GM12878 (cell line): ENCODE data around the gene LBH. TPM values are rescaled to one million over a fixed set of nuclear protein-coding genes. Genes with fewer than 3 reads are reported as not detected.

ENCODE experiments used
- ATAC-seq: fragments of 200-7000 bp; cut with Tn5 transposase; 3 replicates; pipeline ENCODE4 v1.9.1; 2020; ENCODE audit warnings: mild to moderate bottlenecking, moderate library complexity
- BruUV-seq: library from RNA; stranded (reverse); fragments of 400-500 nt; replicated peaks from 2 replicates; lab custom pipeline; 2021; lab: Mats Ljungman, UMichigan
- CTCF ChIA-PET: fragments of 300-600 bp; sonication (Branson Sonifier 250); formaldehyde crosslinking; extraction: SDS; loops from one replicate; lab custom pipeline; 2021; ENCODE audit warnings: inconsistent platforms; lab: Yijun Ruan, JAX
- POLR2A ChIA-PET: fragments of 350-600 bp; formaldehyde crosslinking; extraction: SDS; loops from one replicate; lab custom pipeline; 2021; ENCODE audit warnings: inconsistent platforms; lab: Charles Lee
- RAD21 ChIA-PET: fragments of 300-600 bp; sonication (Branson Sonifier 250); formaldehyde crosslinking; loops from one replicate; lab custom pipeline; 2023; ENCODE audit warnings: antibody characterized with exemption; ENCODE audit not compliant: unreplicated experiment; lab: Charles Lee
- SMC1A ChIA-PET: fragments of 300-600 bp; sonication (Branson Sonifier 250); formaldehyde crosslinking; loops from one replicate; lab custom pipeline; 2023; ENCODE audit not compliant: unreplicated experiment, uncharacterized antibody; lab: Charles Lee
- DNase-seq: peaks from one replicate; pipeline ENCODE4 v3.0.0-alpha.2; 2011; ENCODE audit warnings: low read depth, low spot score
- FAIRE-seq: peaks from 3 replicates; lab custom pipeline; 2011; peaks lifted over from hg19 to GRCh38; lab: Jason Lieb, UNC
- H2AFZ ChIP-seq: 2 replicates; pipeline ENCODE4 v1.6.0; 2011; ENCODE audit warnings: low read depth, low read length, control low read depth; ENCODE audit not compliant: control insufficient read depth
- H3K27ac ChIP-seq: 2 replicates; pipeline ENCODE4 v1.5.1; 2011; ENCODE audit warnings: control low read depth; ENCODE audit not compliant: control insufficient read depth, insufficient read depth
- H3K27me3 ChIP-seq, 2 experiments: replicated peaks in 1 of 2; 2 replicates each; pipeline versions ENCODE4 v1.6.0 to v1.6.1; 2011; ENCODE audit warnings: low read length in 1 of 2; ENCODE audit not compliant: control insufficient read depth in 2 of 2, insufficient read depth in 2 of 2
- H3K36me3 ChIP-seq, 2 experiments: 2 replicates each; pipeline ENCODE4 v1.5.1; 2011; ENCODE audit warnings: low read length in 1 of 2; ENCODE audit not compliant: control insufficient read depth in 2 of 2, insufficient read depth in 2 of 2
- H3K4me1 ChIP-seq: 2 replicates; pipeline ENCODE4 v1.6.1; 2011; ENCODE audit warnings: mild to moderate bottlenecking, low read length, moderate library complexity, mixed read lengths; ENCODE audit not compliant: control insufficient read depth, insufficient read depth
- H3K4me2 ChIP-seq: 2 replicates; pipeline ENCODE4 v1.6.0; 2011; ENCODE audit warnings: control low read depth; ENCODE audit not compliant: control insufficient read depth, insufficient read depth
- H3K4me3 ChIP-seq: fragments of 200-600 bp; sonication (generic); 2 replicates; pipeline ENCODE4 v1.5.1; 2016
- H3K79me2 ChIP-seq: 2 replicates; pipeline ENCODE4 v1.6.0; 2011; ENCODE audit warnings: low read length; ENCODE audit not compliant: control insufficient read depth, insufficient read depth
- H3K9ac ChIP-seq: 2 replicates; pipeline ENCODE4 v1.8.0; 2011; ENCODE audit warnings: low read length, control low read depth, mixed read lengths; ENCODE audit not compliant: control insufficient read depth, insufficient read depth
- H3K9me3 ChIP-seq: replicated peaks from 3 replicates; pipeline ENCODE4 v1.5.1; 2011; ENCODE audit warnings: mild to moderate bottlenecking, low read length; ENCODE audit not compliant: control insufficient read depth, insufficient read depth
- H4K20me1 ChIP-seq: 2 replicates; pipeline ENCODE4 v1.6.0; 2011; ENCODE audit not compliant: control insufficient read depth, insufficient read depth
- BACH1 ChIP-seq: fragments of 450-650 bp; IDR thresholded peaks from 2 replicates; pipeline ENCODE4 v1.6.1; 2017; ENCODE audit warnings: mild to moderate bottlenecking, borderline replicate concordance
- CBX5 ChIP-seq: sonication (generic); IDR thresholded peaks from 2 replicates; pipeline ENCODE4 v1.6.1; 2016; ENCODE audit warnings: low read depth, moderate library complexity, mild to moderate bottlenecking, inconsistent platforms
- STAT3 ChIP-seq: IDR thresholded peaks from 2 replicates; pipeline ENCODE4 v1.6.1; 2011; ENCODE audit warnings: low read depth, low read length, improper control_type of control experiment
- WGBS: methylation state at CpG from one replicate; pipeline ENCODE4 v1.1.6; 2016; ENCODE audit warnings: low lambda C conversion rate; ENCODE audit not compliant: insufficient replicate concordance, insufficient coverage; ENCODE audit errors: missing lambda C conversion rate; 5-methylcytosine and 5-hydroxymethylcytosine counted together
- in situ Hi-C: fragments of 300-500 bp; cut with MboI; formaldehyde crosslinking; loops from 9 replicates; pipeline ENCODE4 v1.14.3; 2018; ENCODE audit warnings: mixed read lengths
- intact Hi-C: fragments of 100-400 bp; cut with micrococcal nuclease; formaldehyde crosslinking; loops from one replicate; pipeline ENCODE4 v1.14.2; 2022; ENCODE audit not compliant: unreplicated experiment
- polyA plus RNA-seq, 11 experiments: library from polyadenylated mRNA; depleted of rRNA in 4 of 11; unstranded in 6 of 11; stranded (reverse) in 5 of 11; fragments of >200 nt; fragmentation: Nextera tagmentation in 4 of 11; fragmentation: Illumina TruSeq in 1 of 11; extraction: Ambion mirVana in 4 of 11; extraction: Trizol in 1 of 11; gene quantifications; 1 replicate in 1 of 11; 2 replicates in 10 of 11; pipeline versions ENCODE4 v1.2.1 to v1.2.3, GENCODE V29; 2011 to 2016; ENCODE audit warnings: inconsistent platforms in 2 of 11, missing spikeins in 2 of 11, low read depth in 1 of 11
- total RNA-seq, 4 experiments: library from RNA; depleted of rRNA in 3 of 4; stranded (reverse); fragments of >200 nt in 3 of 4; fragmentation: Illumina TruSeq in 1 of 4; extraction: Trizol in 1 of 4; gene quantifications; 2 replicates each; pipeline versions ENCODE4 v1.2.1 to v1.2.3, GENCODE V29; 2013 to 2021
- TF ChIP-seq, protein P1 (sequence below): fragments of 450-650 bp; IDR thresholded peaks from 2 replicates; pipeline ENCODE4 v1.6.1; 2014; ENCODE audit warnings: mild to moderate bottlenecking
- TF ChIP-seq, protein P2 (sequence below): IDR thresholded peaks from 2 replicates; pipeline ENCODE4 v1.6.1; 2012; ENCODE audit warnings: low read depth, low read length, improper control_type of control experiment
- TF ChIP-seq, protein P3 (sequence below): IDR thresholded peaks from 2 replicates; pipeline ENCODE4 v1.6.1; 2012; ENCODE audit warnings: low read depth, low read length, improper control_type of control experiment
- TF ChIP-seq, protein P4 (sequence below): fragments of 150-350 bp; IDR thresholded peaks from 2 replicates; pipeline ENCODE4 v1.6.1; 2016; ENCODE audit warnings: low read depth, low read length

LBH gene
- total and polyA plus RNA-seq, 10 of the 15 experiments (the other 5 are each of a cell fraction or from before 2014, with no cell fraction given) = 9.3 to 133 (median 34.1) TPM

DNA sequence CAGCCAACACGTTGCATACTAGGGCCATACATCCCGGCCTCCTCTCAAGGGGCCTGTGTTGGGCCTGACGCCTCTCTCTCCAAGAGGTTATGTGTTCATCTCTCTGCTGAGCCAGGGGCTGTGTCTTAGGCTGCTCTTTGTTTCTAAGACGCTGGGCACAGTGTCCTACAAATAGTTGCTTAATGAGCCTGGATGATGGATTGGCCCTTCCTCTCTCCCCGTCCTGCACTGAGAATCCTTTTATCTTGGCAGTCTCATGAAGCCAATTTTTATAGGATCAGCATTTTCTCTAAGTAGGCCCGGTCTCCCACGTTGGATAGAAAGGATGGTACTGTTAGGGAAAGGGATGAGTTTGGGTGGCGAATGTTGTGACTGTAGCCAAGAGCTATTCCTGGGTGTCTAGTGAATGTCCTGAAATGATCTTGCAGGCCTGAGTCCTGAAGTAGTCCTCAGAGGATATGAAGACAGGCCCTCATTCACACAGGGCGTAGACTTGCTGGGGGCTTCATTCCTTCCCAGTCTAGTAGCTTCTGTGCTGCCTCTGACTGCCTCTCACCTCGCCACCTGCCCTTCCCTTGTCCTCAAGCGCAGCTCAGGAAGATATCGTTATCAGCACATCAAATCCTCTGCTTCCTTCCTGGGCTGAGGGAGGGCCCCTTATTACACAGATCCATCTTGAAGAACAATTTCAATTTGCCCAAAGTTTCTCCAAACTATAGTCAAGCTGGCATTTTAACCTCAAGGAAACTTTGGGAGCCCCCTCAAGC is 8.8 kb downstream of the LBH start:
- H2AFZ ChIP-seq = no peak overlapping the region
- TF ChIP-seq, protein P1, sequence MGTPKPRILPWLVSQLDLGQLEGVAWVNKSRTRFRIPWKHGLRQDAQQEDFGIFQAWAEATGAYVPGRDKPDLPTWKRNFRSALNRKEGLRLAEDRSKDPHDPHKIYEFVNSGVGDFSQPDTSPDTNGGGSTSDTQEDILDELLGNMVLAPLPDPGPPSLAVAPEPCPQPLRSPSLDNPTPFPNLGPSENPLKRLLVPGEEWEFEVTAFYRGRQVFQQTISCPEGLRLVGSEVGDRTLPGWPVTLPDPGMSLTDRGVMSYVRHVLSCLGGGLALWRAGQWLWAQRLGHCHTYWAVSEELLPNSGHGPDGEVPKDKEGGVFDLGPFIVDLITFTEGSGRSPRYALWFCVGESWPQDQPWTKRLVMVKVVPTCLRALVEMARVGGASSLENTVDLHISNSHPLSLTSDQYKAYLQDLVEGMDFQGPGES = no peak
- TF ChIP-seq BACH1 = no peak
- WGBS = 76% methylated on average over 12 of the region's 12 CpGs
- SMC1A ChIA-PET = interaction anchor here (0.7 to 25.4 kb wide), 14 partner anchors 8 to 471 kb away, joined by 3 to 444 read pairs (median 4); no protein-coding TSS in a partner anchor
- no peaks in the 10 kb centered on the region for H3K79me2 ChIP-seq
- H3K27me3 ChIP-seq = no peaks in the 10 kb centered on the region
- in situ Hi-C loops (no loop called here), intact Hi-C loops (loop anchor here (10.0 kb wide), 1 partner anchor 245 kb away; no protein-coding TSS in a partner anchor)
- H3K9me3 ChIP-seq = peaks cover 24% of the 10 kb centered on the region; the same call in 2 of the 3 replicates
- no peak overlapping the region for H3K4me3 ChIP-seq
- FAIRE-seq (no peak), ATAC-seq (no peak), DNase-seq (no peak)
- no peak overlapping the region for H3K27ac ChIP-seq
- no peaks in the 10 kb centered on the region for H4K20me1 ChIP-seq
- RAD21 ChIA-PET = interaction anchor here (0.6 to 2.3 kb wide), 9 partner anchors 13 to 471 kb away, joined by 3 to 9 read pairs (median 4); no protein-coding TSS in a partner anchor
- POLR2A ChIA-PET = interaction anchor here (0.6 to 1.7 kb wide), 8 partner anchors 8 to 98 kb away, joined by 3 to 5 read pairs (median 4); no protein-coding TSS in a partner anchor
- peaks cover 11% of the 10 kb centered on the region for H3K4me1 ChIP-seq
- no peaks in the 10 kb centered on the region; a peak in 2 of 4 replicates for H3K36me3 ChIP-seq
- no peak overlapping the region for H3K9ac ChIP-seq
- no TSS peak for BruUV-seq
- CTCF ChIA-PET = interaction anchor here (0.5 to 9.9 kb wide), 21 partner anchors 8 to 875 kb away, joined by 3 to 104 read pairs (median 4); no protein-coding TSS in a partner anchor
- no peak overlapping the region for H3K4me2 ChIP-seq

DNA sequence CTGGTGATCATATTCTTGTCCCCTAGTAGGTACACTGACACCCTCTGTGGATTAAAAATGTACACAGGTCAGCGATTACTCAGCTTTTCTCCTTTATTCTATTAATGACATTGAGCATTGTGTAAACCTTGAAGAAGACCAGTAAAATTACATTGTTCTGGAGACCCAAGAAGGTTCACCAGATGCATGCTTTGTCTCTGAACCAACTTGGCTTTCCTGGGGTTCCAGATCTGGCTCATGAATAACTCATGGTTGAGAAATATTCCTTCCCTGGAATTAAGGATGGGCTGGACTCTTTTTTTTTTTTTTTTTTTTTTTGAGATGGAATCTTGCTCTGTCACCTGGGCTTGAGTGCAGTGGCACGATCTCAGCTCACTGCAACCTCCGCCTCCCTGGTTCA is 11.9 kb downstream of the LBH start:
- in situ Hi-C loops = no loop called here
- no TSS peak for BruUV-seq
- H3K4me1 ChIP-seq = no peaks in the 10 kb centered on the region
- ChIA-PET CTCF (interaction anchor here (1.0 to 2.5 kb wide), 5 partner anchors 34 to 468 kb away, joined by 3 to 9 read pairs (median 6); no protein-coding TSS in a partner anchor), POLR2A (interaction anchor here (0.6 to 0.7 kb wide), 3 partner anchors 17 to 232 kb away, joined by 3 to 7 read pairs (median 5); no protein-coding TSS in a partner anchor), SMC1A (interaction anchor here (0.6 to 24.6 kb wide), 11 partner anchors 10 to 440 kb away, joined by 3 to 282 read pairs (median 4); no protein-coding TSS in a partner anchor), RAD21 (interaction anchor here (0.7 to 1.2 kb wide), 5 partner anchors 34 to 467 kb away, joined by 3 to 4 read pairs (median 3); no protein-coding TSS in a partner anchor)
- H3K27ac ChIP-seq = no peak overlapping the region
- ATAC-seq = no peak
- no peaks in the 10 kb centered on the region for H4K20me1 ChIP-seq
- no peak overlapping the region for H3K4me2 ChIP-seq
- FAIRE-seq = no peak
- no peak for DNase-seq
- 93% methylated on average over 3 of the region's 3 CpGs for WGBS
- H3K79me2 ChIP-seq = no peaks in the 10 kb centered on the region
- H3K27me3 ChIP-seq = no peaks in the 10 kb centered on the region
- intact Hi-C loops = no loop called here
- H3K9me3 ChIP-seq = peaks cover 3% of the 10 kb centered on the region; the same call in 1 of the 3 replicates
- no peak overlapping the region for H3K4me3 ChIP-seq
- H3K9ac ChIP-seq = no peak overlapping the region
- H3K36me3 ChIP-seq = no peaks in the 10 kb centered on the region; a peak in 1 of 4 replicates
- H2AFZ ChIP-seq = no peak overlapping the region
- TF ChIP-seq, protein P2, sequence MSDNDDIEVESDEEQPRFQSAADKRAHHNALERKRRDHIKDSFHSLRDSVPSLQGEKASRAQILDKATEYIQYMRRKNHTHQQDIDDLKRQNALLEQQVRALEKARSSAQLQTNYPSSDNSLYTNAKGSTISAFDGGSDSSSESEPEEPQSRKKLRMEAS = no peak
- TF ChIP-seq, protein P3, sequence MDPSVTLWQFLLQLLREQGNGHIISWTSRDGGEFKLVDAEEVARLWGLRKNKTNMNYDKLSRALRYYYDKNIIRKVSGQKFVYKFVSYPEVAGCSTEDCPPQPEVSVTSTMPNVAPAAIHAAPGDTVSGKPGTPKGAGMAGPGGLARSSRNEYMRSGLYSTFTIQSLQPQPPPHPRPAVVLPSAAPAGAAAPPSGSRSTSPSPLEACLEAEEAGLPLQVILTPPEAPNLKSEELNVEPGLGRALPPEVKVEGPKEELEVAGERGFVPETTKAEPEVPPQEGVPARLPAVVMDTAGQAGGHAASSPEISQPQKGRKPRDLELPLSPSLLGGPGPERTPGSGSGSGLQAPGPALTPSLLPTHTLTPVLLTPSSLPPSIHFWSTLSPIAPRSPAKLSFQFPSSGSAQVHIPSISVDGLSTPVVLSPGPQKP = no peak
- TF ChIP-seq STAT3 (no peak), BACH1 (no peak), CBX5 (no peak)
- TF ChIP-seq, protein P4, sequence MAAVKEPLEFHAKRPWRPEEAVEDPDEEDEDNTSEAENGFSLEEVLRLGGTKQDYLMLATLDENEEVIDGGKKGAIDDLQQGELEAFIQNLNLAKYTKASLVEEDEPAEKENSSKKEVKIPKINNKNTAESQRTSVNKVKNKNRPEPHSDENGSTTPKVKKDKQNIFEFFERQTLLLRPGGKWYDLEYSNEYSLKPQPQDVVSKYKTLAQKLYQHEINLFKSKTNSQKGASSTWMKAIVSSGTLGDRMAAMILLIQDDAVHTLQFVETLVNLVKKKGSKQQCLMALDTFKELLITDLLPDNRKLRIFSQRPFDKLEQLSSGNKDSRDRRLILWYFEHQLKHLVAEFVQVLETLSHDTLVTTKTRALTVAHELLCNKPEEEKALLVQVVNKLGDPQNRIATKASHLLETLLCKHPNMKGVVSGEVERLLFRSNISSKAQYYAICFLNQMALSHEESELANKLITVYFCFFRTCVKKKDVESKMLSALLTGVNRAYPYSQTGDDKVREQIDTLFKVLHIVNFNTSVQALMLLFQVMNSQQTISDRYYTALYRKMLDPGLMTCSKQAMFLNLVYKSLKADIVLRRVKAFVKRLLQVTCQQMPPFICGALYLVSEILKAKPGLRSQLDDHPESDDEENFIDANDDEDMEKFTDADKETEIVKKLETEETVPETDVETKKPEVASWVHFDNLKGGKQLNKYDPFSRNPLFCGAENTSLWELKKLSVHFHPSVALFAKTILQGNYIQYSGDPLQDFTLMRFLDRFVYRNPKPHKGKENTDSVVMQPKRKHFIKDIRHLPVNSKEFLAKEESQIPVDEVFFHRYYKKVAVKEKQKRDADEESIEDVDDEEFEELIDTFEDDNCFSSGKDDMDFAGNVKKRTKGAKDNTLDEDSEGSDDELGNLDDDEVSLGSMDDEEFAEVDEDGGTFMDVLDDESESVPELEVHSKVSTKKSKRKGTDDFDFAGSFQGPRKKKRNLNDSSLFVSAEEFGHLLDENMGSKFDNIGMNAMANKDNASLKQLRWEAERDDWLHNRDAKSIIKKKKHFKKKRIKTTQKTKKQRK = no peak
